OCI-LY7 (cell line): Measurements from ENCODE around the gene C4orf50.

ENCODE experiments used
- CTCF ChIP-seq: fragments of 200-600 bp; sonication (generic); conservative IDR thresholded peaks from 2 replicates; pipeline ENCODE4 v1.5.1; 2014; ENCODE audit warnings: mild to moderate bottlenecking, antibody characterized with exemption, low read length, moderate library complexity, mixed read lengths
- EZH2phosphoT487 ChIP-seq: fragments of 200-600 bp; sonication (generic); IDR thresholded peaks from 2 replicates; pipeline ENCODE4 v1.6.1; 2018; ENCODE audit warnings: low read depth, borderline replicate concordance, mild to moderate bottlenecking, mixed run types, antibody characterized with exemption, low read length, moderate library complexity, mixed read lengths

- no peak for TF ChIP-seq CTCF
- no peak for TF ChIP-seq EZH2phosphoT487
These were observed 18.9 kb downstream of the C4orf50 start for GRCh38 chr4:5999356-5999755.
